HEK293 (cell line): ENCODE data around the gene ATXN2.

Experiments used
- CTCF ChIA-PET: fragments of 350-600 bp; formaldehyde crosslinking; extraction: SDS; loops from one replicate; lab custom pipeline; 2021; ENCODE audit warnings: antibody characterized with exemption; lab: Yijun Ruan, JAX
- POLR2A ChIA-PET: fragments of 300-600 bp; formaldehyde crosslinking; extraction: SDS; loops from one replicate; lab custom pipeline; 2020; ENCODE audit warnings: antibody characterized with exemption, inconsistent platforms; lab: Yijun Ruan, JAX
- H3K27ac ChIP-seq: fragments of 200-500 bp; sonication (Bioruptor generic); 2 replicates; pipeline ENCODE4 v1.5.1; 2014; ENCODE audit warnings: low read depth, low read length, control low read depth, inconsistent platforms; ENCODE audit errors: extremely low read depth
- H3K36me3 ChIP-seq, 2 experiments: fragments of 200-500 bp in 1 of 2; sonication (Bioruptor generic) in 1 of 2; 1 replicate in 1 of 2; 2 replicates in 1 of 2; pipeline ENCODE4 v1.5.1; 2014 to 2017; ENCODE audit warnings: inconsistent platforms in 2 of 2, low read length in 2 of 2; ENCODE audit not compliant: control insufficient read depth in 2 of 2, insufficient read depth in 1 of 2
- H3K4me1 ChIP-seq: fragments of 200-500 bp; sonication (Bioruptor generic); 2 replicates; pipeline ENCODE4 v1.5.1; 2014; ENCODE audit warnings: mild to moderate bottlenecking, low read length, inconsistent platforms; ENCODE audit not compliant: control insufficient read depth, insufficient read depth
- H3K4me3 ChIP-seq: 2 replicates; pipeline ENCODE4 v1.5.1; 2011; ENCODE audit warnings: low read depth, mild to moderate bottlenecking, control low read depth, low read length, moderate library complexity
- H3K9me3 ChIP-seq: fragments of 200-500 bp; sonication (Bioruptor generic); 2 replicates; pipeline ENCODE4 v1.5.1; 2014; ENCODE audit warnings: low read depth, low read length, inconsistent platforms; ENCODE audit not compliant: control insufficient read depth, insufficient read depth
- BCL11B ChIP-seq: fragments of 450-650 bp; formaldehyde crosslinking; IDR thresholded peaks from 2 replicates; pipeline ENCODE4 v1.5.1; 2016; ENCODE audit warnings: low read depth, missing biosample characterization, missing genetic modification characterization
- CTCF ChIP-seq: fragments of 450-650 bp; formaldehyde crosslinking; IDR thresholded peaks from 2 replicates; pipeline ENCODE4 v1.5.1; 2016; ENCODE audit warnings: missing biosample characterization, missing genetic modification characterization
- ELK4 ChIP-seq: IDR thresholded peaks from 2 replicates; pipeline ENCODE4 v1.6.1; 2011; ENCODE audit warnings: mild to moderate bottlenecking, low read depth, low read length, borderline replicate concordance
- GLIS1 ChIP-seq: fragments of 450-650 bp; formaldehyde crosslinking; IDR thresholded peaks from 2 replicates; pipeline ENCODE4 v1.5.1; 2016; ENCODE audit warnings: missing biosample characterization, missing genetic modification characterization
- PRDM1 ChIP-seq: fragments of 450-650 bp; formaldehyde crosslinking; IDR thresholded peaks from 2 replicates; pipeline ENCODE4; 2016; ENCODE audit warnings: missing biosample characterization, missing genetic modification characterization
- ZBTB1 ChIP-seq: fragments of 450-650 bp; formaldehyde crosslinking; IDR thresholded peaks from 2 replicates; pipeline ENCODE4 v1.5.1; 2016; ENCODE audit warnings: missing biosample characterization, missing genetic modification characterization
- ZNF26 ChIP-seq: fragments of 450-650 bp; formaldehyde crosslinking; IDR thresholded peaks from 2 replicates; pipeline ENCODE4 v1.5.1; 2016; ENCODE audit warnings: missing biosample characterization, missing genetic modification characterization
- ZNF280C ChIP-seq: fragments of 450-650 bp; formaldehyde crosslinking; IDR thresholded peaks from 2 replicates; pipeline ENCODE4 v1.5.1; 2016; ENCODE audit warnings: missing biosample characterization, missing genetic modification characterization
- ZNF292 ChIP-seq: fragments of 450-650 bp; formaldehyde crosslinking; IDR thresholded peaks from 2 replicates; pipeline ENCODE4 v1.5.1; 2016; ENCODE audit warnings: low read depth, missing biosample characterization, missing genetic modification characterization, borderline replicate concordance
- ZNF324 ChIP-seq: fragments of 450-650 bp; formaldehyde crosslinking; IDR thresholded peaks from 2 replicates; pipeline ENCODE4 v1.5.1; 2016; ENCODE audit warnings: missing biosample characterization, missing genetic modification characterization
- ZNF521 ChIP-seq: fragments of 450-650 bp; formaldehyde crosslinking; IDR thresholded peaks from 2 replicates; pipeline ENCODE4 v1.5.1; 2017; ENCODE audit warnings: missing biosample characterization, mild to moderate bottlenecking, missing genetic modification characterization
- ZNF670 ChIP-seq: fragments of 450-650 bp; formaldehyde crosslinking; IDR thresholded peaks from 2 replicates; pipeline ENCODE4 v1.5.1; 2016; ENCODE audit warnings: missing biosample characterization, missing genetic modification characterization, low read depth
- ZNF707 ChIP-seq: fragments of 450-650 bp; formaldehyde crosslinking; IDR thresholded peaks from 2 replicates; pipeline ENCODE4 v1.5.1; 2016; ENCODE audit warnings: missing biosample characterization, missing genetic modification characterization
- ZNF76 ChIP-seq: fragments of 450-650 bp; formaldehyde crosslinking; IDR thresholded peaks from 2 replicates; pipeline ENCODE4; 2016; ENCODE audit warnings: low read depth, missing biosample characterization, missing genetic modification characterization, borderline replicate concordance
- ZNF777 ChIP-seq: fragments of 450-650 bp; formaldehyde crosslinking; IDR thresholded peaks from 2 replicates; pipeline ENCODE4 v1.5.1; 2017; ENCODE audit warnings: missing biosample characterization, missing genetic modification characterization, borderline replicate concordance
- ZNF837 ChIP-seq: fragments of 450-650 bp; formaldehyde crosslinking; IDR thresholded peaks from 2 replicates; pipeline ENCODE4 v1.5.1; 2016; ENCODE audit warnings: missing biosample characterization, missing genetic modification characterization
- ZSCAN23 ChIP-seq: fragments of 450-650 bp; formaldehyde crosslinking; IDR thresholded peaks from 2 replicates; pipeline ENCODE4 v1.5.1; 2016; ENCODE audit warnings: missing biosample characterization, missing genetic modification characterization

Gene ATXN2

GRCh38 chr12:111448266-111448830, 150.8 kb downstream of the ATXN2 start:
- no peak for TF ChIP-seq ZNF280C (tag by site-specific recombination)
- TF ChIP-seq BCL11B, result no peak
- no peak for TF ChIP-seq ZBTB1 (tag by site-specific recombination)
- no peak for TF ChIP-seq ZNF324
- no peak for TF ChIP-seq CTCF
- CTCF ChIA-PET, result interaction anchor here (0.6 to 10.1 kb wide), 4 partner anchors 11 to 1766 kb away, joined by 3 to 217 read pairs (median 4); no protein-coding TSS in a partner anchor
- POLR2A ChIA-PET, result no interaction called here
- Histone ChIP-seq H3K4me1 (peaks cover 3% of the 10 kb centered on the region; the same call in 1 of the 2 replicates), H3K4me3 (no peak overlapping the region), H3K9me3 (no peaks in the 10 kb centered on the region), H3K36me3 (peaks cover 6 to 90% of the 10 kb centered on the region in 2 experiments; a peak in 2 of 3 replicates), H3K27ac (no peak overlapping the region)

DNA sequence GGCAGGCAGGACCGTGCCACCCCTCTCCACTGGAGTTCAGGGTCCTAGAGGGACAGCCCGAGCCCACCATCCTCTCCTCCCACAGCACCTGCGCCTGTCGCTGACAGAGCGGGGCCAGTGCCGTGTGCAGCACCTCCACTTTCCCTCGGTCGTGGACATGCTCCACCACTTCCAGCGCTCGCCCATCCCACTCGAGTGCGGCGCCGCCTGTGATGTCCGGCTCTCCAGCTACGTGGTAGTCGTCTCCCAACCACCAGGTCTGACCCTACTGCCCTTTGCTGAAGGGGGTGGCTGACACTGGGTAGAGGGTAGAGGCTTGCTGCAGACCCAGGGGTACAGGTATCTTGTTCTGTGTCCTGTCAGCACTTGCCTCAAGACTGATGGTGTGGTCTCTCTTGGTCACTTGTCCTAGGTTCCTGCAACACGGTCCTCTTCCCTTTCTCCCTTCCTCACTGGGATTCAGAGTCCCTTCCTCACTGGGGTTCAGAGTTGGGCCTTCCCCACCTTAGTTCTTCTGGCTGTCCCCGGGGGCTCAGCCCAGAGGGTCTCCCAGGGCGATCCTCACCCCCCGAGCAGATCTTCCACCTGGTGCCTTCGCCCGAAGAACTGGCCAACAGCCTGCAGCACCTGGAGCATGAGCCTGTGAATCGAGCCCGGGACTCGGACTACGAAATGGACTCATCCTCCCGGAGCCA, 151.4 kb downstream of the ATXN2 start:
- Histone ChIP-seq H3K4me1 (peaks cover 3% of the 10 kb centered on the region; the same call in 1 of the 2 replicates), H3K36me3 (peaks cover 6 to 90% of the 10 kb centered on the region in 2 experiments; a peak in 2 of 3 replicates), H3K4me3 (no peak overlapping the region), H3K9me3 (no peaks in the 10 kb centered on the region), H3K27ac (no peak overlapping the region)
- CTCF ChIA-PET, result interaction anchor here (1.0 to 10.1 kb wide), 3 partner anchors 26 to 49 kb away, joined by 3 to 217 read pairs (median 5); no protein-coding TSS in a partner anchor
- POLR2A ChIA-PET, result no interaction called here
- TF ChIP-seq ZNF76 (tag by site-specific recombination) (no peak), CTCF (no peak), ZNF707 (no peak), ZNF521 (no peak), ZNF777 (no peak), ELK4 (no peak), ZSCAN23 (no peak), GLIS1 (no peak), ZNF670 (tag by site-specific recombination) (no peak), ZNF26 (tag by site-specific recombination) (no peak), PRDM1 (tag by site-specific recombination) (no peak), ZNF837 (tag by site-specific recombination) (no peak), ZNF292 (tag by site-specific recombination) (no peak)
